Thyroid gland (tissue), 4 donors: ENCODE data around the gene ARID4B.

Experiments
- POLR2A ChIP-seq, 2 donors: fragments of 450-650 bp; IDR thresholded peaks; one replicate each; pipeline ENCODE4 v1.6.1; 2017; ENCODE audit warnings: antibody characterized with exemption in 2 of 2, mild to moderate bottlenecking in 2 of 2, moderate library complexity in 1 of 2
- TF ChIP-seq, protein P1 (sequence below), 6 experiments: fragments of 200-600 bp in 3 of 6; fragments of 450-650 bp in 3 of 6; sonication (generic) in 3 of 6; IDR thresholded peaks; one replicate each; pipeline ENCODE4 v1.5.1; 2016 to 2019; ENCODE audit warnings: antibody characterized with exemption in 6 of 6, mild to moderate bottlenecking in 2 of 6, inconsistent platforms in 1 of 6, moderate library complexity in 1 of 6

DNA sequence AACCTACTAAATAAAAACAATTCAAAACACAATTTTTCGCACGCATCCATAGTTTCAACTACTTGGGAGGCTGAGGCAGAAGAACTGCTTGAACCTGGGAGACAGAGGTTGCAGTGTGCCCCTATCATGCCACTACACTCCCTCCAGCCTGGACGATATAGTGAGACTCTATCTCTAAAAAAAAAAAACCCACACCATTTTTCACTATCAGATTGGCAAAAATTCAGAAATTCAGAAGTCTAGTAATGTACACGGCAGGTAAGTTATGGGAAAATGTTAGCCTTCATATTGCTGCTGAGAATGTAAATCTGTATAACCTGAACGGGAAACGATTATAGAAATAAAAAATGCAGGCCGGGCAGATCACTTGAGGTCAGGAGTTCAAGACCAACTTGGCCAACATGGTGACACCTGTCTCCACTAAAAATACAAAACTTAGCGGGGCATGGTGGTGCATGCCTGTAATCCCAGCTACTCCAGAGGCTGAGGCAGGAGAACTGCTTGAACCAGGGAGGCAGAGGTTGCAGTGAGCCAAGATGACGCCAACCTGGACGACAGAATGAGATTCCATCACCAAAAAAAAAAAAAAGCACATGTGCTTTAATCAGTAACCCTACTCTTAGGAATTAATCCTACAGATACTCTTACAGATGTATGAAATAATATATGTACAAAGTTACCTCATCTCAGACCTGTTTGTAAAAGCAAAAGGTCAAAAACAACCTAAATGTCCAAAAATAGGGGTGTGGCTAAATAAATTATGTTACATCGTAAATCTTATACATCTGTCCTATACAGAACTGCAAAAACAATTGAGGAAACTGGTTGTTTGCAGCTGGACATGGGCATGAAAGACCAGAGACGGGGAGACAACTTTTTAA is 37.9 kb downstream of the ARID4B start:
- TF ChIP-seq, protein P1, sequence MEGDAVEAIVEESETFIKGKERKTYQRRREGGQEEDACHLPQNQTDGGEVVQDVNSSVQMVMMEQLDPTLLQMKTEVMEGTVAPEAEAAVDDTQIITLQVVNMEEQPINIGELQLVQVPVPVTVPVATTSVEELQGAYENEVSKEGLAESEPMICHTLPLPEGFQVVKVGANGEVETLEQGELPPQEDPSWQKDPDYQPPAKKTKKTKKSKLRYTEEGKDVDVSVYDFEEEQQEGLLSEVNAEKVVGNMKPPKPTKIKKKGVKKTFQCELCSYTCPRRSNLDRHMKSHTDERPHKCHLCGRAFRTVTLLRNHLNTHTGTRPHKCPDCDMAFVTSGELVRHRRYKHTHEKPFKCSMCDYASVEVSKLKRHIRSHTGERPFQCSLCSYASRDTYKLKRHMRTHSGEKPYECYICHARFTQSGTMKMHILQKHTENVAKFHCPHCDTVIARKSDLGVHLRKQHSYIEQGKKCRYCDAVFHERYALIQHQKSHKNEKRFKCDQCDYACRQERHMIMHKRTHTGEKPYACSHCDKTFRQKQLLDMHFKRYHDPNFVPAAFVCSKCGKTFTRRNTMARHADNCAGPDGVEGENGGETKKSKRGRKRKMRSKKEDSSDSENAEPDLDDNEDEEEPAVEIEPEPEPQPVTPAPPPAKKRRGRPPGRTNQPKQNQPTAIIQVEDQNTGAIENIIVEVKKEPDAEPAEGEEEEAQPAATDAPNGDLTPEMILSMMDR (IDR thresholded peaks at IDR 0.05): no peak
- no peak for TF ChIP-seq POLR2A (IDR thresholded peaks at IDR 0.05)
